H7 (cell line): ENCODE results near the gene ECHDC3. TPM values are rescaled to one million over a fixed set of nuclear protein-coding genes. Genes with fewer than 3 reads are reported as not detected.
"Not testable (repeated sequence)": the region's sequence is repeated elsewhere in the genome, so short reads cannot be mapped to it uniquely, and the experiment has no call there.

Experiments
- DNase-seq: peaks from one replicate; pipeline ENCODE4 v3.0.0; 2012
- H3K27me3 ChIP-seq: 2 replicates; pipeline ENCODE4 v1.6.0; 2011; ENCODE audit warnings: mild to moderate bottlenecking, low read length; ENCODE audit not compliant: control insufficient read depth, insufficient read depth
- H3K36me3 ChIP-seq: replicated peaks from 2 replicates; pipeline ENCODE4 v1.5.1; 2011; ENCODE audit warnings: low read length; ENCODE audit not compliant: control insufficient read depth, insufficient read depth
- H3K4me3 ChIP-seq: 2 replicates; pipeline ENCODE4 v1.5.1; 2011; ENCODE audit warnings: low read depth, mild to moderate bottlenecking, control low read depth, low read length, moderate library complexity; ENCODE audit not compliant: insufficient read depth
- total RNA-seq: library from RNA; depleted of rRNA; stranded (reverse); fragments of >200 nt; shearing (Covaris generic); gene quantifications from 2 replicates; pipeline ENCODE4 v1.2.3, GENCODE V29; 2014

ECHDC3 gene
- total RNA-seq, 1 experiment from 2014 or later = 57.9 TPM

DNA sequence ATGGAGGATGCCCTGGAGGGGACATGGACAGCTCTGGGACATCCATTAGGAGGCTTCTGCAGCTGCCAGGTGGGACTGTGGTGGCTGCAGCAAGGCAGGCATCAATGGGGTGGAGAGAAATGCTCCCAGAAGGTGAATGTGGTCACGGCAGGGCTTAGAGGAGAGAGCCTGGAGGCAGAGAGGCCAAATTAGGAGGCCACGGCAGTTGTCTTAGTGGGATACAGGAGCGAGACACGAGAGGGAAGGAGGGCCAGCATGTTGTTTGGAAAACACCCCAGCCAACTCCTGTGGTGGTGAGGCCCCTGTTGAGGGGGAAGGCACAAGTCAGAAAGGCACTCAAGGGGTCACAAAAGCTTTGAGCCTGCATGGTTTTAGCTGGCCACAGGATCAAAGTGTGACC, 14.6 kb upstream of the ECHDC3 start:
- Histone ChIP-seq H3K36me3 (no peaks in the 10 kb centered on the region), H3K27me3 (no peaks in the 10 kb centered on the region), H3K4me3 (no peak overlapping the region)
- no peak for DNase-seq

DNA sequence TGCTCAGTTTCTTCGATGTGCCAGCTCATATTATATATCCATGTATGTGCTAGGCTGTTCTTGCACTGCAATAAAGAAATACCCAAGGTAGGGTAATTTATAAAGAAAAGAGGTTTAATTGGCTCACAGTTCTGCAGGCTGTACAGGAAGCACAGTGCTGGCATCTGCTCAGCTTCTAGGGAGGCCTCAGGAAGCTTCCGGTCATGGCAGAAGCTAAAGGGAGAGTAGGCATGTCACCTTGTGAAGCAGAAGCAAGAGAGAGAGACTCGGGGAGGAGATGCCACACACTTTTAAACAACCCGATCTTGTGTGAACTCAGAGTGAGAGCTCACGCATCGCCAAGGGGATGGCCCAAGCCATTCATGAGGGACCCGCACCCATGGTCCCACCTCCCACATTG, 13.8 kb upstream of the ECHDC3 start:
- Histone ChIP-seq H3K27me3 (no peaks in the 10 kb centered on the region), H3K36me3 (no peaks in the 10 kb centered on the region), H3K4me3 (no peak overlapping the region)
- no peak for DNase-seq

DNA sequence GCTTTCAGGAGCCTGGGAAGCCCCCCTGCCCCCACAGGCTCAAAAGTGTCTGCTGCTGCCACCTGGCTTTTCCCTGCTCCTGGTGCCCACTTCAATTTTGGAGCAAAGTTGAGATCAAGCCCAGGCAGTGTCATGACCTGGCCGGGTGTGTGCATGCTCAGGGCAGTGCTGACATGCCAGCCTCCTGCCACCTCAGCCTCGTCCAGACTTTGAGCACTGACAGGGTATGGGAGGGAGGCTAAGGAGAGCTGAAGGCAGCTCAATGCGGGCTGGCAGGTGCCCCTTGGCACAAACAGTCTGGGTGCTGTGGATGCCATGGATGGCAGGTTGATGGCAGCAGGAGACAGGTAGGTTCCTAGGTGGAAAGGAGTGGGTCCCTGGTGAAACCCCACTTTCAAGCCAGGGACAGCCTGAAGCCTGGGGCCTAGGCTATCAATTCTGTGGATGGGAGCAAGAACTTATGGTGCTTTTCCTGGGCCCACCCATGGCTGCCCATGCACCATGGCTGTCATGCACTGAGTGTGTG, 12.3 kb upstream of the ECHDC3 start:
- Histone ChIP-seq H3K27me3 (no peaks in the 10 kb centered on the region), H3K4me3 (no peak overlapping the region), H3K36me3 (no peaks in the 10 kb centered on the region)
- DNase-seq = no peak

DNA sequence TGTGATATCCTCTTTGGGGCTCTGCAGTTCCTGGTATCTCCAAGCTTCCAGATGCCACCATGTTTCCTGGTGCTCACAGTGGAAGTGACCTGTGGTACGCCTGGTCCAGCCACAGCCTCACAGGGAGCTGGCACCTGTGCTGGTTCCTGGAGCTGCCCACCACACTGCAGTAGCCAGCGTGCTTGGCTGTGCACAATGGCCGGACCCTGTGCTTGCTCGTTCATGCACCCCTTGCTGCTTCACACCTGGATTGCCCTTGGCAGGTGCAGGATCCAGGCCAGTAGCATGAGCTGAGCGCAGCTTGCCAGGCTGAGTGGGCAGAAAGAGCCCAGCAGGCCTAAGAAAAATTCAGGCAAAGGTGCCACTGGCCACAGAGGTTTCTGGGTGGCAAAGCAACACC, 11.4 kb upstream of the ECHDC3 start:
- Histone ChIP-seq H3K4me3 (no peak overlapping the region), H3K36me3 (no peaks in the 10 kb centered on the region), H3K27me3 (no peaks in the 10 kb centered on the region)
- no peak for DNase-seq

DNA sequence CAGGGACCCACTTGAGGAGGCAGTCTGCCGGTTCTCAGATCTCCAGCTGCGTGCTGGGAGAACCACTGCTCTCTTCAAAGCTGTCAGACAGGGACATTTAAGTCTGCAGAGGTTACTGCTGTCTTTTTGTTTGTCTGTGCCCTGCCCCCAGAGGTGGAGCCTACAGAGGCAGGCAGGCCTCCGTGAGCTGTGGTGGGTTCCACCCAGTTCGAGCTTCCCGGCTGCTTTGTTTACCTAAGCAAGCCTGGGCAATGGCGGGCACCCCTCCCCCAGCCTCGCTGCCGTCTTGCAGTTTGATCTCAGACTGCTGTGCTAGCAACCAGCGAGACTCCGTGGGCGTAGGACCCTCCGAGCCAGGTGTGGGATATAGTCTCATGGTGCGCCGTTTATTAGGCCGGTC, 5.4 kb upstream of the ECHDC3 start:
- H3K4me3 ChIP-seq, H3K36me3 ChIP-seq, H3K27me3 ChIP-seq, DNase-seq: not testable (repeated sequence)

DNA sequence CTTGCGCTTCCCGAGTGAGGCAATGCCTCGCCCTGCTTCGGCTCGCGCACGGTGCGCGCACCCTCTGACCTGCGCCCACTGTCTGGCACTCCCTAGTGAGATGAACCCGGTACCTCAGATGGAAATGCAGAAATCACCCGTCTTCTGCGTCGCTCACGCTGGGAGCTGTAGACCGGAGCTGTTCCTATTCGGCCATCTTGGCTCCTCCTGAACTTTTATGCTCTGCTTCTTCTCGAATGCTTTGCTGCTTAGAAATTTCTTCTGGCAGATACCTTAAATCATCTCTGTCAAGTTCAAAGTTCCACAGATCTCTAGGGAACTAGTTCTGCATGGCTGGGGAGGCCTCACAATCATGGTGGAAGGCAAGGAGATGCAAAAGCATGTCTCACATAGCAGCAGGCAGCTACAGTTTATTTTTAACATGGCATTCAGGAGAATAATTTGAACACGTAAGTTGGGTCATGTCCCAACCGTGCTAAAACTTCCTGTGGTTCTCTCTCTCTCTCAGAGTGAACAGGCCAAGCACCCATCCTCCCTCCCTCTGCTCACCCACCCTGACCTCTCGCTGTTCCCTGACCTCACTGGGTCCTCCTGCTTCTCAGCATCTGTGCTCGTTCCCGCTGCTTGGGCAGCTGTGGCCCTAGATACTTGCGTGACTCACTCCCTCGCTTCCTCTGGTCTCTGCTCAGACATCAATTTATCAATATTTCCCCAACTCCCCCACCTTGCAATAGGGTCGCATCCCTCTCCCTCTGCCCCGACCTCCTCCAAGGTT, 4.7 kb upstream of the ECHDC3 start:
- not testable (repeated sequence) for DNase-seq, H3K36me3 ChIP-seq, H3K27me3 ChIP-seq
- H3K4me3 ChIP-seq = peak overlapping the region; percentile 27

DNA sequence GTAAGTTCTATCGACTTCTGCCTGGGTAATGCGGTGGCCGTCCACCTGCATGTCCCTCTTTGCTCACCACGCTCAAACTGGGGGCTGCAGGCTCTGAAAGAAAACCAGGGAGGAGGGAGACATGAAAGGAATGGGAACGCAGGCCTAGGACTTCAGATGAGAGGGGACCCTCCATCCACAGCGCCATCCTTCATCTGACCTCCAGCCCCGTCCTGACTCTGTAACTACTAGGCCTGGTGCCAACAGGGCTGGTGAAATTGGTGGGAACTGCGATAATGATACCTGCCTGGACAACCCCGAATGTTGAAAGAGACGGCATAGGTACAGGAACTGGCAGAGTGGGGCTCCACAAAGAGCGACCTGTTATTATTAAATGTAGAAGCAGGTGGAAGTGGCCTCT, 1.3 kb upstream of the ECHDC3 start:
- H3K36me3 ChIP-seq = no peaks in the 10 kb centered on the region
- DNase-seq = no peak
- no peak overlapping the region for H3K4me3 ChIP-seq
- no peaks in the 10 kb centered on the region; the same call in 1 of the 2 replicates for H3K27me3 ChIP-seq

DNA sequence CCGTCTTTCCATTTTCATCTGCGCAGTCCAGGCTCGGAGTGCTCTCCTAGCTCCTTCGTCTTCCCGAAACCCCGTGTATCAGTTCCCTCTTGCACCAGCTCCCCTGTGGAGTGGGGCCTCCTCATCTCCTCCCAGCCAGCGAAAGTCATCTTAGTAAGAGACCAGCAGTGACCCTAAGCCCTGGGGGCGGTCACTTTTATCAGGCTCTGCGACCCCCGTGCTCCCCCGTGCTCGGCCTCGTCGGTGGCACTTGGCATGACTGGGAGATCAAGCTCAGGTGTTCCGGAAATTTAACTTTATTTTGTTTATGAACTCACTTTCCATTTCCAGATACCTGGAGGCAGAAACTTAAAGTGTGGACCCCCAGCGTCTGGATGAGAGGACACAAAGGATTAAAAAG, 574 bp upstream of the ECHDC3 start:
- H3K27me3 ChIP-seq = no peaks in the 10 kb centered on the region; the same call in 1 of the 2 replicates
- peak overlapping the region; percentile 34 for H3K4me3 ChIP-seq
- H3K36me3 ChIP-seq = no peaks in the 10 kb centered on the region
- no peak for DNase-seq

DNA sequence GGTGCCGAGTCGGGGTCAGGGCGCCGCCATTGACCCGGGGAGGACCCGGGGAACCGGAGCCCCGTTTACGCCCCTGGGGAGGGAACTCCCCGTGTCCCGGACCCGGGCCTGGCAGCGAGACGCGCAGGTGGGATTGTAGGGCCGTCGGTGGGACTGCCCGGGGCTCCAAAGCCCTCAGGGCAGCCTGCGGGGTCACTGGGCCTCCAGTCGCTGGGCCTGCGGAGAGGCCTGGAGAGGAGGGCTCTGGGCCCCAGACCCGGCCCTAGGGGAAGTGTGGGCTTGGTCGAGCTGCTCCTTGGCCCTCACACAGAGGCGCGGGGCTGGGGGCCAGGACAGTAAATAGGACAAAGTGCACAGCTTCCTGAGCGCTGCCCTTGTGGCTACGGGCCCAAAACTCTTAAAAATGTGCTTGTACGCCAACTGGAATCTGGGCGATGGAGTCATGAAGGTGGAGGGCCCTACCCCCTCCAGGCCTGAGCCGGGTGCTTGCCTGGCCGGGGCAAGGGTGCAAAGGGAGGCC, 657 bp downstream of the ECHDC3 start:
- DNase-seq = no peak
- Histone ChIP-seq H3K4me3 (peak overlapping the region; percentile 71), H3K27me3 (no peaks in the 10 kb centered on the region; the same call in 1 of the 2 replicates), H3K36me3 (no peaks in the 10 kb centered on the region)

DNA sequence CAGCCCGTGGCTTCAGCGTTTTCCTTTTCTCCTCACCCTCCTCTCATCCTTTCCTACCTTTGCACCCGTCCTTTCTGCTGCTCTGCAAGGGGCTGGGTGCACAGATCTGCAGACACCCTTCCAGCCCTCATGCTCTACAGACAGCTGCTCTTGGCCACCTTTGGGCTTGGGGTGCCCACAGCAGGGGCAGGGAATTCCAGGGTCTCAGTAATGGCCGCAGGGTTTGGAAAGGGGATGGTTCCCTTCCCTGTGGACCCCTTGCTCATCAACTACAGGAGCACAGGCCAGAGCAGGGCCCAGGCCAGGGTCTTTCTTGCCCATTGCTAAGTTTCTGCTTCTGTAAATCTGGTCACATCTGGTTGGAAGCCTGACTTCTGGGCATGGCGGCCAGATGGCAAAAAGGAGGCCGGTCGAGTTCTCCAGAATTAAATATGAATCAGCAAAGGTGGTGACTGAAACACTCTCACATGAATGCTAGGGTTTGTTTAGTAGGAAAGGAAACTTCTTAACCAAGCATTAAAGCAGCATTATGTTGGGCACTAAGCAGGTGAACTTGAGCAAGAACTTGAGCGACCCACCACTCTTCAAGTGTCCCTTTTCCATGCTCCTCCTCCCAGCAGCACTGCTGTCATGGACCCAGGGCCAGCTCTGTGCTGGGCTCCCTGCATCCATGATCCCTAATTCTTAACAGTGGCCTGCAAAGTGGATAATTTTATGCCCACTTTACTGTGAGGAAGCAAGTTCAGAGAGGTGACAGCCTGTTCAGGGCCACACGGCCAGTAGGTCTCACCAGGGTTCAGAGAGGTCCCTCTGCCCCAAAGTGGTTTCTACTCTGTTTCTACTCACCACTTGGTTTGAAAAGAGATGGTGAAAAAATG, 1.5 kb downstream of the ECHDC3 start:
- DNase-seq = no peak
- no peaks in the 10 kb centered on the region; the same call in 1 of the 2 replicates for H3K27me3 ChIP-seq
- no peak overlapping the region for H3K4me3 ChIP-seq
- H3K36me3 ChIP-seq = no peaks in the 10 kb centered on the region

DNA sequence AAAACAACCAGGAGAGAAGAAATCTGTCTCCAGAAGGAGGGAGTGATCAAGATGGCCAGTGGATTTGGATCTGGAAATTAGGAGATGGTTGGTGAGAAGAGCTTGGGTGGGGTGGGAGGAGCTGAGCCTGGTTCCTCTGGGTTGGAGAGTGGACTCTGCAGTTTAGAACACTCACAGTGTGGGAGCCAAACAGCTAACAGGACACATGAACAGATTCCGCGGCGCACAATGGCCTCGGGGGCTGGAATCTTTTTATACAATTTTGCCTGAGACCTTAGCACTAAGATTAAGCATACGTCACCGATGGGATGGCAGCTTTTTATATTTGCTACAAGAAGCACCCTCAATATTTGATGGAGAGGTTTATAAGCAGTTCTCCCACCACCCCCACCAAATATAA, 2.9 kb downstream of the ECHDC3 start:
- Histone ChIP-seq H3K36me3 (no peaks in the 10 kb centered on the region), H3K4me3 (no peak overlapping the region), H3K27me3 (no peaks in the 10 kb centered on the region; the same call in 1 of the 2 replicates)
- no peak for DNase-seq

DNA sequence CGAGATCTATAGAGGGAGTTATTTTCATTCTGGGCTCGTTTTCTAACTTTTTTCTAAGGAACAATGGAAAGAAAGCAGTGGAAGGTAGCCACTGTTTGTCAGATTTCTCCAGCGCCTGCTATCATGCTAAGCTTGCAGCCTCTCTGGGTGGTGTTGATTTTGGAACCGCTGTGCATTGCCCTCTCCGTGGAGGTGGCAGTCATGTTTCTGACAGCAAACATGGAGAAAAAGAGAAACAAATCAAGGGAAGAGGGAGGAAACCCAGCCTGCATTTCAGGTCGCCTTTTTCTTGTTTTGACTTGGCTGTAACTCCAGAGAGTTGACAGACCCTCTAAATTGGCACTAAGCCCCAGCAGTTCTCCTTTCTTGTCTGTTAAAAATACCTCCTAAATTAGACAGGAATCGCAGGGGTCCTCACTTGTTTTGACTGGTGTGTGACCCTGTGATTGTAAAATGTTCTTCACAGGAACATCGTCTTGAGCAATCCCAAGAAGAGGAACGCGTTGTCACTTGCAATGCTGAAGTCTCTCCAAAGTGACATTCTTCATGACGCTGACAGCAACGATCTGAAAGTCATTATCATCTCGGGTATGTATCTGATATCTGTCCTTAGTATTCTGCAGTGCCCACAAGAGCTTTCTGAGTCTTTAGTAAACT, 4.8 kb downstream of the ECHDC3 start:
- DNase-seq = no peak

DNA sequence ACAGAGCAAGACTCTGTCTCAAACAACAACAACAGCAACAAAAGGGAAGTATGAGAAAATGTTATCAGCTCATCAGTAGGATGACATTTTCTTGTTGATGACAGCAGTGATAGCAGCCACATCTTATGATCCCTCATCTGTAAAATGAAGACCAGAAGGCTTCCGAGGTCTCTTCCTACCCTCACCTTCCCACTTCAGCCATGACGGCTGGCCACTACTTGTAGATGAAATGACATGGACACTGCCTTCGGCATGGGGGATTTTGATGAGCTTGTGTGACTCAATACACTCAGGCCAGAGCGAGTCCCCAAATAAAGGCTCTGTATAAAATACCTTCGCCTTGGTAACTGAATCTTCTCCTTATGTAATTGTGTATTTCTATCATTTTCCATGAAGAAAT, 6.7 kb downstream of the ECHDC3 start:
- no peak overlapping the region for H3K4me3 ChIP-seq
- no peak for DNase-seq
- no peaks in the 10 kb centered on the region; the same call in 1 of the 2 replicates for H3K36me3 ChIP-seq
- no peaks in the 10 kb centered on the region for H3K27me3 ChIP-seq

More for the DNA sequence above, 4.8 kb downstream of the ECHDC3 start:
- Histone ChIP-seq H3K36me3 (no peaks in the 10 kb centered on the region; the same call in 1 of the 2 replicates), H3K27me3 (no peaks in the 10 kb centered on the region; the same call in 1 of the 2 replicates), H3K4me3 (no peak overlapping the region)

DNA sequence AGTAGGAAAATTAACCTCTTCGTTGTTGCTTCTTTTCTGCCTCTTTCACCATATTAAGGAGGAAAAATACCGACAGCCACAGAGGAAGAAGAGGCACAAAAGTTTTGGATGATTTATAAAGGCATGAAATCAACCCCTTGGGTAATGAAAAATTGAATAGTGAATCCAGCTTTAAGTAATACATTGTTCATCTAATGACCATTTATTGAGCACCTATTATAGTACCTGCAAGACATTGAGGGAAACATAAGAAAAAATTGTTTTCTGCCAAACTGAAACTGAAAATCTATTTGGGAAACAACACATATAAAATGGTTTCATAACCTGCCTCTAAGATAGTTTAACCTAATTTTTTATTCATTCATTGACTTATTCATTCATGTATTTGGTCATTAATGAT, 8.2 kb downstream of the ECHDC3 start:
- Histone ChIP-seq H3K36me3 (no peaks in the 10 kb centered on the region; the same call in 1 of the 2 replicates), H3K4me3 (no peak overlapping the region)
- DNase-seq = no peak

More for the DNA sequence above, 8.2 kb downstream of the ECHDC3 start:
- H3K27me3 ChIP-seq = no peaks in the 10 kb centered on the region
